Esophagus squamous epithelium (tissue), 5 donors: Measurements from ENCODE around the gene PXK. TPM values are rescaled to one million over a fixed set of nuclear protein-coding genes. Genes with fewer than 3 reads are reported as not detected.
"Not testable (repeated sequence)": the region's sequence is repeated elsewhere in the genome, so short reads cannot be mapped to it uniquely, and the experiment has no call there.

Experiments
- DNase-seq: peaks from one replicate; lab custom pipeline; 2025; lab: John Stamatoyannopoulos, UW
- H3K27ac ChIP-seq, 4 donors: fragments of 200-600 bp; sonication (generic); one replicate each; pipeline ENCODE4 v1.5.1; 2016 to 2019; ENCODE audit warnings: mild to moderate bottlenecking in 1 of 4
- H3K27me3 ChIP-seq, 4 donors: fragments of 200-600 bp; sonication (generic); 1 replicate in 3 of 4; 2 replicates in 1 of 4; pipeline versions ENCODE4 v1.5.1 to v1.6.0; 2017 to 2021; ENCODE audit warnings: antibody characterized with exemption in 1 of 4
- H3K36me3 ChIP-seq, 3 donors: fragments of 200-600 bp; sonication (generic); one replicate each; pipeline ENCODE4 v1.5.1; 2016 to 2019
- H3K4me1 ChIP-seq, 3 donors: fragments of 200-600 bp; sonication (generic); one replicate each; pipeline ENCODE4 v1.5.1; 2017 to 2019
- H3K4me3 ChIP-seq, 4 donors: fragments of 200-600 bp; sonication (generic); 1 replicate in 3 of 4; 2 replicates in 1 of 4; pipeline ENCODE4 v1.5.1; 2016 to 2019; ENCODE audit warnings: mild to moderate bottlenecking in 2 of 4, moderate library complexity in 1 of 4
- H3K9me3 ChIP-seq, 3 donors: fragments of 200-600 bp; sonication (generic); one replicate each; pipeline ENCODE4 v1.5.1; 2016 to 2019
- CTCF ChIP-seq, 6 experiments: fragments of 450-650 bp in 4 of 6; fragments of 200-600 bp in 2 of 6; sonication (generic) in 2 of 6; IDR thresholded peaks; one replicate each; pipeline ENCODE4 v1.5.1; 2016 to 2019; ENCODE audit warnings: antibody characterized with exemption in 6 of 6, mild to moderate bottlenecking in 4 of 6, moderate library complexity in 4 of 6
- POLR2A ChIP-seq, 4 donors: fragments of 450-650 bp; IDR thresholded peaks; one replicate each; pipeline ENCODE4 v1.6.1; 2017; ENCODE audit warnings: antibody characterized with exemption in 4 of 4, mild to moderate bottlenecking in 4 of 4, moderate library complexity in 3 of 4
- WGBS, 2 donors: methylation state at CpG; one replicate each; pipeline ENCODE4 v1.1.5; 2018; 5-methylcytosine and 5-hydroxymethylcytosine counted together
- intact Hi-C: fragments of 100-400 bp; cut with DNase I; formaldehyde crosslinking; loops from one replicate; pipeline ENCODE4 v1.15.0; 2022
- total RNA-seq, 4 donors: library from RNA; depleted of rRNA; stranded (reverse); fragments of >200 nt; gene quantifications; one replicate each; pipeline ENCODE4 v1.1.0, GENCODE V29; 2016
- donor health status: DM: yes; HTN: yes; CAD: no.

Gene PXK
- total RNA-seq = 10 to 100 TPM in 2 of 4 donors, 1 to 10 TPM in 2; 6.5 to 25.9 (median 12.2) TPM

DNA sequence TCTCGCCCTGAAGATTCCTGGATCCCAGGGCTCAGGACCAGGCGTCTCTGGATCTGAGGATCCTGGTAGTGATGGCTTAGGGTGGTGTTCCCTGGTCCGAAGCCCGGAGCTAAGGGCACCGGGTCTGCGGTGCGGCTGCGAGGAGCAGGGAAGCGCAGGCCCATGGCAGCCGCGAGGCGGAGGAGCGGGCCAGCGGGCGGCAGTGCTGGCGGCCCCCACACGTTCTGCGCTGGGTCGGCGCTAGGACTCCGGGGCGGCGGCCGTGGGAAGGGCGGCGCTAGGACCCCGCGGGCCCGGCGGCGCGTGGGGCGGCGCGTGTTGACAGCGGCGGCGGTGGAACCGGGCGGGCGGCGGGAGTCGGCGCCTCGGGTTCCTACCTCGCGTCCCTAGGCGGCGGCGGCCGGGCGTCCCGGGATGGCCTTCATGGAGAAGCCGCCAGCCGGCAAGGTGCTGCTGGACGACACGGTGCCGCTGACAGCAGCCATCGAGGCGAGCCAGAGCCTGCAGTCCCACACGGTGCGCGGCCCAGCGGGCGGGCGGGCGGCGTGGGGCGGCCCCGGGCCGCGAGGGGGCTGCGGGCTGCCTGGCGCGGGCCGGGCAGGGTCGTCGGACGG is at the start of gene PXK:
PXK (plus strand) TSS at position 318 of the 614 bp plus-strand sequence; CDS start at position 415, 97 bp downstream.
- Histone ChIP-seq H3K4me3 (peak within 1 kb of the TSS; percentile 68 to 90 (median 79)), H3K36me3 (no peaks in the 10 kb centered on the region), H3K9me3 (no peaks in the 10 kb centered on the region), H3K4me1 (peaks cover 8 to 47% (median 22%) of the 10 kb centered on the region in 3 donors), H3K27ac (peak within 1 kb of the TSS; percentile 75 to 83 (median 78)), H3K27me3 (no peaks in the 10 kb centered on the region)
- TF ChIP-seq POLR2A (IDR thresholded peaks at IDR 0.05) = peak in 1 of 4 donors; percentile 69
- TF ChIP-seq CTCF (IDR thresholded peaks at IDR 0.05) = peak in 2 of 6 experiments; percentile 22 to 30
- WGBS, 2 donors = 8% methylated on average over 2 of the region's 79 CpGs; no CpG with 5 or more reads in 1 of the 2 donors
- DNase-seq = peak; percentile 3
- intact Hi-C loops = no loop called here

DNA sequence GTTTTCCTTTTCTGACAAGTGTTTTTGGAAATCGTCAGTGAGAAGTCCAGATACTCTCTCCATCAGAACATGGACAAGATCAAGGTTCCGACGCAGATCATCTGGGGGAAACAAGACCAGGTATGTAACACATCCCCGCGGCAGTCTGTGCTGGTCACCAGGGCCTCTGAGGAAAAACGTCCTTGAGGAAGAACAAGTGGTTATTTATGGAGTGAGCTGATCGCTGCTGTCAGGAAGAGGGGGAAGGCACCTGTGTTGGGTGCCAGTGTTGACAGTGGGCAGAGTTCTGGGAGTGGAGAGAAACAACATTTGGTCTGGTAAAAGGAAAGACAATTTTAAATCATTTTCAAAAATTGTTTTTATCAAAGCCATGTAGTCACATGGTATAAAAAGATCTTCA is 47.4 kb upstream of the PXK start:
- 67 to 86% methylated on average over 5 to 7 of the region's 7 CpGs for WGBS, 2 donors
- H3K4me3 ChIP-seq = no peak overlapping the region
- H3K27ac ChIP-seq = no peak overlapping the region
- no peaks in the 10 kb centered on the region for H3K4me1 ChIP-seq
- no peak for TF ChIP-seq CTCF (IDR thresholded peaks at IDR 0.05)
- no peak for TF ChIP-seq POLR2A (IDR thresholded peaks at IDR 0.05)
- H3K9me3 ChIP-seq = no peaks in the 10 kb centered on the region
- peaks cover 5 to 84% (median 7%) of the 10 kb centered on the region in 3 donors for H3K36me3 ChIP-seq
- intact Hi-C loops = no loop called here
- H3K27me3 ChIP-seq = no peaks in the 10 kb centered on the region
- DNase-seq = no peak

- no peak overlapping the region for H3K4me3 ChIP-seq
- H3K9me3 ChIP-seq = no peaks in the 10 kb centered on the region
- no peaks in the 10 kb centered on the region for H3K27me3 ChIP-seq
- no peak overlapping the region for H3K27ac ChIP-seq
- intact Hi-C loops = no loop called here
- no peaks in the 10 kb centered on the region for H3K4me1 ChIP-seq
- TF ChIP-seq POLR2A (IDR thresholded peaks at IDR 0.05) (no peak), CTCF (IDR thresholded peaks at IDR 0.05) (no peak)
- DNase-seq = no peak
- peaks cover 5 to 64% (median 7%) of the 10 kb centered on the region in 3 donors for H3K36me3 ChIP-seq
- WGBS, 2 donors = 88 to 92% methylated on average over 6 of the region's 6 CpGs
These were observed 45.3 kb upstream of the PXK start for GRCh38 chr3:58287354-58287753.

- intact Hi-C loops = no loop called here
- Histone ChIP-seq H3K36me3 (peaks cover 5 to 56% (median 7%) of the 10 kb centered on the region in 3 donors), H3K27ac (no peak overlapping the region), H3K4me3 (no peak overlapping the region), H3K9me3 (no peaks in the 10 kb centered on the region), H3K27me3 (no peaks in the 10 kb centered on the region), H3K4me1 (no peaks in the 10 kb centered on the region)
- TF ChIP-seq CTCF (IDR thresholded peaks at IDR 0.05) (no peak), POLR2A (IDR thresholded peaks at IDR 0.05) (no peak)
- 78 to 85% methylated on average over 4 of the region's 4 CpGs for WGBS, 2 donors
- no peak for DNase-seq
These were observed 44.5 kb upstream of the PXK start for GRCh38 chr3:58288011-58288728.

DNA sequence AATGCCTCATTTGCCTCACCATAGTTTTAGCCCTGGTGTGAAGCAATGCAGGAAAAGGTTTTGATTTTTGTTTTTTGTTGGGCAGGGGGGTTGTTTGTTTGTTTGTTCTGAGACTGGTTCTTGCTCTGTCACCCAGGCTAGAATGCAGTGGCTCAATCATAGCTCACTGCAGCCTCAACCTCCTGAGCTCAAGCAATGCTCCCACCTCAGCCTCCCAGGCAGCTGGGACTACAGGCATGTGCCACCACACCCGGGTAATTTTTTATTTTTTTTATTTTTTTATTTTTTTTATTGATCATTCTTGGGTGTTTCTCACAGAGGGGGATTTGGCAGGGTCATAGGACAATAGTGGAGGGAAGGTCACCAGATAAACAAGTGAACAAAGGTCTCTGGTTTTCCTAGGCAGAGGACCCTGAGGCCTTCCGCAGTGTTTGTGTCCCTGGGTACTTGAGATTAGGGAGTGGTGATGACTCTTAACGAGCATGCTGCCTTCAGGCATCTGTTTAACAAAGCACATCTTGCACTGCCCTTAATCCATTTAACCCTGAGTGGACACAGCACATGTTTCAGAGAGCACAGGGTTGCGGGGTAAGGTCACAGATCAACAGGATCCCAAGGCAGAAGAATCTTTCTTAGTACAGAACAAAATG is 43.6 kb upstream of the PXK start:
- H3K4me3 ChIP-seq, intact Hi-C loops, H3K9me3 ChIP-seq, H3K27ac ChIP-seq, DNase-seq, H3K4me1 ChIP-seq, H3K27me3 ChIP-seq: not testable (repeated sequence)
- 72 to 83% methylated on average over 2 of the region's 4 CpGs for WGBS, 2 donors
- H3K36me3 ChIP-seq = peaks cover 5 to 56% (median 7%) of the 10 kb centered on the region in 3 donors

- H3K4me1 ChIP-seq, H3K9me3 ChIP-seq, DNase-seq, H3K27me3 ChIP-seq, intact Hi-C loops, H3K4me3 ChIP-seq, H3K27ac ChIP-seq: not testable (repeated sequence)
- no CpG with 5 or more reads among the region's 33 CpGs for WGBS, 2 donors
- H3K36me3 ChIP-seq = peaks cover 0 to 46% (median under 1%) of the 10 kb centered on the region in 3 donors
These were observed 42.2 kb upstream of the PXK start for GRCh38 chr3:58290446-58290845.
